Measurements from ENCODE around the gene IFT20. TPM values are rescaled to one million over a fixed set of nuclear protein-coding genes. Genes with fewer than 3 reads are reported as not detected.
"Not testable (repeated sequence)": the region's sequence is repeated elsewhere in the genome, so short reads cannot be mapped to it uniquely, and the experiment has no call there.

Gene IFT20
- polyA plus RNA-seq, 1 donor (not counting 4 experiments of a cell fraction or from before 2014, with no cell fraction given): 28.7 TPM

GRCh38 chr17:28293994-28294393, 41.3 kb downstream of the IFT20 start:
- Histone ChIP-seq H3K9me3 (ENCODE audit: control insufficient read depth, low read depth, low read length) (no peaks in the 10 kb centered on the region), H2AFZ (ENCODE audit: control insufficient read depth, low read length) (no peak overlapping the region), H3K9ac (ENCODE audit: control insufficient read depth, extremely low read depth, insufficient read depth, low read length) (no peak overlapping the region), H3K9me1 (ENCODE audit: control insufficient read depth, extremely low read depth, insufficient read depth, low read length) (no peaks in the 10 kb centered on the region), H3K36me3 (ENCODE audit: control insufficient read depth in 2 of 2, extremely low read depth in 1 of 2, insufficient read depth in 2 of 2, low read length in 2 of 2) (no peaks in the 10 kb centered on the region), H4K20me1 (ENCODE audit: control insufficient read depth, extremely low read depth, insufficient read depth, low read length) (no peaks in the 10 kb centered on the region), H3K4me1 (ENCODE audit: control insufficient read depth, extremely low read depth, insufficient read depth, low read length) (no peaks in the 10 kb centered on the region), H3K79me2 (ENCODE audit: control insufficient read depth, insufficient read depth, low read length) (no peaks in the 10 kb centered on the region), H3K27me3 (ENCODE audit: control insufficient read depth, extremely low read depth, insufficient read depth, low read length) (no peaks in the 10 kb centered on the region), H3K27ac (ENCODE audit: control insufficient read depth, insufficient read depth, low read length) (no peak overlapping the region), H3K4me2 (ENCODE audit: control insufficient read depth, extremely low read depth, insufficient read depth, low read depth, low read length) (no peak overlapping the region), H3K4me3 (ENCODE audit: control insufficient read depth in 2 of 3, extremely low read depth in 1 of 3, insufficient read depth in 2 of 3, low read depth in 1 of 3, low read length in 3 of 3) (no peak overlapping the region)
- FAIRE-seq: no peak
- dilution Hi-C loops (cut with MboI; ENCODE audit: extremely low pct_ligation_motif_present, low sequenced_read_pairs): no loop called here
- no peak for DNase-seq (ENCODE audit: low read depth, low spot score)
- TF ChIP-seq EZH2 (IDR thresholded peaks at IDR 0.05; ENCODE audit: low read length): no peak
- TF ChIP-seq CTCF (optimal IDR thresholded peaks at IDR 0.05 in 1 of 3, IDR thresholded peaks at IDR 0.05 in 1 of 3, conservative IDR thresholded peaks at IDR 0.05 in 1 of 3; ENCODE audit: extremely low read depth in 1 of 3, insufficient read depth in 2 of 3, low read length in 3 of 3): no peak

- H3K9ac ChIP-seq (ENCODE audit: control insufficient read depth, extremely low read depth, insufficient read depth, low read length); H3K9me3 ChIP-seq (ENCODE audit: control insufficient read depth, low read depth, low read length); H3K36me3 ChIP-seq (ENCODE audit: control insufficient read depth in 2 of 2, extremely low read depth in 1 of 2, insufficient read depth in 2 of 2, low read length in 2 of 2); H3K79me2 ChIP-seq (ENCODE audit: control insufficient read depth, insufficient read depth, low read length); H3K27me3 ChIP-seq (ENCODE audit: control insufficient read depth, extremely low read depth, insufficient read depth, low read length); DNase-seq (ENCODE audit: low read depth, low spot score); H3K9me1 ChIP-seq (ENCODE audit: control insufficient read depth, extremely low read depth, insufficient read depth, low read length); H3K27ac ChIP-seq (ENCODE audit: control insufficient read depth, insufficient read depth, low read length); H3K4me1 ChIP-seq (ENCODE audit: control insufficient read depth, extremely low read depth, insufficient read depth, low read length); H2AFZ ChIP-seq (ENCODE audit: control insufficient read depth, low read length); H3K4me3 ChIP-seq (ENCODE audit: control insufficient read depth in 2 of 3, extremely low read depth in 1 of 3, insufficient read depth in 2 of 3, low read depth in 1 of 3, low read length in 3 of 3); FAIRE-seq; H3K4me2 ChIP-seq (ENCODE audit: control insufficient read depth, extremely low read depth, insufficient read depth, low read depth, low read length); H4K20me1 ChIP-seq (ENCODE audit: control insufficient read depth, extremely low read depth, insufficient read depth, low read length); dilution Hi-C loops (cut with MboI; ENCODE audit: extremely low pct_ligation_motif_present, low sequenced_read_pairs): not testable (repeated sequence)
Observed at GRCh38 chr17:28292878-28293277, 42.4 kb downstream of the IFT20 start.

- Histone ChIP-seq H3K9ac (ENCODE audit: control insufficient read depth, extremely low read depth, insufficient read depth, low read length) (no peak overlapping the region), H3K79me2 (ENCODE audit: control insufficient read depth, insufficient read depth, low read length) (no peaks in the 10 kb centered on the region), H3K9me1 (ENCODE audit: control insufficient read depth, extremely low read depth, insufficient read depth, low read length) (no peaks in the 10 kb centered on the region), H3K36me3 (ENCODE audit: control insufficient read depth in 2 of 2, extremely low read depth in 1 of 2, insufficient read depth in 2 of 2, low read length in 2 of 2) (no peaks in the 10 kb centered on the region), H2AFZ (ENCODE audit: control insufficient read depth, low read length) (no peak overlapping the region), H3K4me3 (ENCODE audit: control insufficient read depth in 2 of 3, extremely low read depth in 1 of 3, insufficient read depth in 2 of 3, low read depth in 1 of 3, low read length in 3 of 3) (no peak overlapping the region), H3K27ac (ENCODE audit: control insufficient read depth, insufficient read depth, low read length) (no peak overlapping the region), H3K9me3 (ENCODE audit: control insufficient read depth, low read depth, low read length) (no peaks in the 10 kb centered on the region), H3K4me1 (ENCODE audit: control insufficient read depth, extremely low read depth, insufficient read depth, low read length) (no peaks in the 10 kb centered on the region), H3K27me3 (ENCODE audit: control insufficient read depth, extremely low read depth, insufficient read depth, low read length) (no peaks in the 10 kb centered on the region), H3K4me2 (ENCODE audit: control insufficient read depth, extremely low read depth, insufficient read depth, low read depth, low read length) (no peak overlapping the region), H4K20me1 (ENCODE audit: control insufficient read depth, extremely low read depth, insufficient read depth, low read length) (no peaks in the 10 kb centered on the region)
- TF ChIP-seq EZH2 (IDR thresholded peaks at IDR 0.05; ENCODE audit: low read length) (no peak), CTCF (optimal IDR thresholded peaks at IDR 0.05 in 1 of 3, IDR thresholded peaks at IDR 0.05 in 1 of 3, conservative IDR thresholded peaks at IDR 0.05 in 1 of 3; ENCODE audit: extremely low read depth in 1 of 3, insufficient read depth in 2 of 3, low read length in 3 of 3) (no peak)
- dilution Hi-C loops (cut with MboI; ENCODE audit: extremely low pct_ligation_motif_present, low sequenced_read_pairs): no loop called here
- DNase-seq (ENCODE audit: low read depth, low spot score) (no peak), FAIRE-seq (no peak)
Observed at GRCh38 chr17:28291780-28292330, 43.4 kb downstream of the IFT20 start.

Measured in keratinocyte (primary cell).